Measurements from ENCODE around the gene PTCHD4. TPM values are rescaled to one million over a fixed set of nuclear protein-coding genes. Genes with fewer than 3 reads are reported as not detected.
"Not testable (repeated sequence)": the region's sequence is repeated elsewhere in the genome, so short reads cannot be mapped to it uniquely, and the experiment has no call there.

The PTCHD4 gene
- total RNA-seq, 3 donors from 2014 or later (not counting 1 experiment from before 2014, with no cell fraction given) = not detected

DNA sequence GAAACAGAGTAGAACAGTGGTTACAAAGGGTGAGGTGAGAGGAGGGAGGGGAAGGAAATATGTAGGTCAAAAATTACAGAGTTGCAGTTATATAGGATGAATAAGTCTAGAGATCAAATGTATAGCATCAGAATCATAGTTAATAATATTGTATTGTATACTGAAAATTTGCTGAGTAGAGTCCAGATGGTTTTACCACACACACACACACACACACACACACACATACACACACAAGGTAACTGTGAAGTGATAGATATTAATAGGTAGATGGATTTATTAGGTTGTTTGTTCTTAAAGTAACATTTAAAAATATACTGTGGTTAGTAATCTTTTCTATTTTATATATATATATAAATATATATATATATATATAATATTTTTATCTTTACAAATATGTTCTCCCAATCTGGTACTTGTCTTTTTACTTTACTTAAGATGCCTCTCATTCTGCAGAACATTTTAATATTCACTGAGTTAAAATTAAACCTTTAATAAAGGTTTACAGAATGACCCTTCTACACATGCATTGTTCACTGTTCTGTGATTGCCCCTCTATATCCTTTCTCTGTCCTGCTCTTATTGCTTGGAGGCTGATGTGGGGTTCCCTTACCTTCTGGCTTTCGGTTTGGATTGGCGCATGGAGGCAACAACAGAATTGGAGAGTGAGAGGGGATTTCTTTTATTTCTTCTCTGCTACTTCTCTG is 408 bp downstream of the PTCHD4 start:
- no peaks in the 10 kb centered on the region for H3K4me1 ChIP-seq (ENCODE audit: control insufficient read depth, insufficient read depth, low read length)
- Mint-ChIP-seq H3K27me3 (ENCODE audit: low read depth in 2 of 2) (no peaks in the 10 kb centered on the region), H3K27ac (no peak overlapping the region), H3K36me3 (no peaks in the 10 kb centered on the region), H3K4me1 (no peaks in the 10 kb centered on the region), H3K4me3 (no peak overlapping the region), H3K9me3 (peaks cover 2% of the 10 kb centered on the region in 2 donors)
- intact Hi-C loops (cut with micrococcal nuclease) = no loop called here
- DNase-seq (no peak), ATAC-seq (no peak)
- H3K36me3 ChIP-seq (ENCODE audit: control insufficient read depth, insufficient read depth, low read length) = no peaks in the 10 kb centered on the region
- H3K4me3 ChIP-seq (ENCODE audit: low read length) = no peak overlapping the region
- H3K27me3 ChIP-seq (ENCODE audit: control insufficient read depth, insufficient read depth, low read length) = no peaks in the 10 kb centered on the region
- no peak overlapping the region for H3K27ac ChIP-seq (ENCODE audit: low read length)
- 82% methylated on average over 2 of the region's 2 CpGs for WGBS (ENCODE audit: insufficient coverage)
- TF ChIP-seq, protein P1, sequence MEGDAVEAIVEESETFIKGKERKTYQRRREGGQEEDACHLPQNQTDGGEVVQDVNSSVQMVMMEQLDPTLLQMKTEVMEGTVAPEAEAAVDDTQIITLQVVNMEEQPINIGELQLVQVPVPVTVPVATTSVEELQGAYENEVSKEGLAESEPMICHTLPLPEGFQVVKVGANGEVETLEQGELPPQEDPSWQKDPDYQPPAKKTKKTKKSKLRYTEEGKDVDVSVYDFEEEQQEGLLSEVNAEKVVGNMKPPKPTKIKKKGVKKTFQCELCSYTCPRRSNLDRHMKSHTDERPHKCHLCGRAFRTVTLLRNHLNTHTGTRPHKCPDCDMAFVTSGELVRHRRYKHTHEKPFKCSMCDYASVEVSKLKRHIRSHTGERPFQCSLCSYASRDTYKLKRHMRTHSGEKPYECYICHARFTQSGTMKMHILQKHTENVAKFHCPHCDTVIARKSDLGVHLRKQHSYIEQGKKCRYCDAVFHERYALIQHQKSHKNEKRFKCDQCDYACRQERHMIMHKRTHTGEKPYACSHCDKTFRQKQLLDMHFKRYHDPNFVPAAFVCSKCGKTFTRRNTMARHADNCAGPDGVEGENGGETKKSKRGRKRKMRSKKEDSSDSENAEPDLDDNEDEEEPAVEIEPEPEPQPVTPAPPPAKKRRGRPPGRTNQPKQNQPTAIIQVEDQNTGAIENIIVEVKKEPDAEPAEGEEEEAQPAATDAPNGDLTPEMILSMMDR (IDR thresholded peaks at IDR 0.05) = no peak
- no peaks in the 10 kb centered on the region for H3K9me3 ChIP-seq (ENCODE audit: control insufficient read depth, insufficient read depth, low read length)

DNA sequence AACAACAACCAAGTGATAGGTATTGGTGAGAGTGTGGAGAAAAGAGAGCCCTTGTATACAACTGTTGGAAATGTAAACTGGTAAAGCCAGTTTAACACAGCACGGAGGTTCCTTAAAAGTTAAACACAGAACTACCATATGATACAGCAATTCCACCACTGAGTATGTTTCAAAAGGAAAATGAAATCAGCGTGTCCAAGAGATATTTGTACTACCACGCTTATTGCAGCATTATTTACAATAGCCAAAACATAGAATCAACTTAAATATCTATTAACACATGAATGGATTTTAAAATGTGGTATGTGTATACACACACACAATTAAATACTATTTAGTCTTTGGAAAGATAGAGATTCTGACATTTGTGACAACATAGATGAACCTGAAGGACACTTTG is 1.1 kb downstream of the PTCHD4 start:
- Histone ChIP-seq H3K4me1 (ENCODE audit: control insufficient read depth, insufficient read depth, low read length) (no peaks in the 10 kb centered on the region), H3K36me3 (ENCODE audit: control insufficient read depth, insufficient read depth, low read length) (no peaks in the 10 kb centered on the region), H3K27me3 (ENCODE audit: control insufficient read depth, insufficient read depth, low read length) (no peaks in the 10 kb centered on the region), H3K9me3 (ENCODE audit: control insufficient read depth, insufficient read depth, low read length) (no peaks in the 10 kb centered on the region), H3K27ac (ENCODE audit: low read length) (no peak overlapping the region), H3K4me3 (ENCODE audit: low read length) (no peak overlapping the region)
- Mint-ChIP-seq H3K27ac (no peak overlapping the region), H3K9me3 (peaks cover 6 to 8% of the 10 kb centered on the region in 2 donors), H3K36me3 (no peaks in the 10 kb centered on the region), H3K4me3 (no peak overlapping the region), H3K4me1 (no peaks in the 10 kb centered on the region), H3K27me3 (ENCODE audit: low read depth in 2 of 2) (no peaks in the 10 kb centered on the region)
- WGBS (ENCODE audit: insufficient coverage) = 67% methylated on average over 1 of the region's 3 CpGs
- ATAC-seq (no peak), DNase-seq (no peak)
- TF ChIP-seq, protein P1 (IDR thresholded peaks at IDR 0.05) = no peak
- intact Hi-C loops (cut with micrococcal nuclease) = no loop called here

DNA sequence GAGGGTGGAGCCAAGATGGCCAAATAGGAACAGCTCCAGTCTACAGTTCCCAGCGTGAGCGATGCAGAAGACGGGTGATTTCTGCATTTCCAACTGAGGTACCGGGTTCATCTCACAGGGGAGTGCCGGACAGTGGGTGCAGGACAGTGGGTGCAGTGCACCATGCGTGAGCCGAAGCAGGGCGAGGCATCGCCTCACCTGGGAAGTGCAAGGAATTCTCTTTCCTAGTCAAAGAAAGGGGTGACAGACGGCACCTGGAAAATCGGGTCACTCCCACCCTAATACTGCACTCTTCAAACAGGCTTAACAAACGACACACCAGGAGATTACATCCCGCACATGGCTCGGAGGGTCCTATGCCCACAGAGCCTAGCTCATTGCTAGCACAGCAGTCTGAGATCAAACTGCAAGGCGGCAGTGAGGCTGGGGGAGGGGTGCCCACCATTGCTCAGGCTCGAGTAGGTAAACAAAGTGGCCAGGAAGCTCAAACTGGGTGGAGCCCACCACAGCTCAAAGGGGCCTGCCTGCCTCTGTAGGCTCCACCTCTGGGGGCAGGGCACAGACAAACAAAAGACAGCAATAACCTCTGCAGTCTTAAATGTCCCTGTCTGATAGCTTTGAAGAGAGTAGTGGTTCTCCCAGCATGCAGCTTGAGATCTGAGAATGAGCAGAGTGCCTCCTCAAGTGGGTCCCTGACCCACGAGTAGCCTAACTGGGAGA is 8.4 kb downstream of the PTCHD4 start:
- intact Hi-C loops (cut with micrococcal nuclease); H3K27me3 ChIP-seq (ENCODE audit: control insufficient read depth, insufficient read depth, low read length): not testable (repeated sequence)
- 85% methylated on average over 17 of the region's 17 CpGs for WGBS (ENCODE audit: insufficient coverage)

DNA sequence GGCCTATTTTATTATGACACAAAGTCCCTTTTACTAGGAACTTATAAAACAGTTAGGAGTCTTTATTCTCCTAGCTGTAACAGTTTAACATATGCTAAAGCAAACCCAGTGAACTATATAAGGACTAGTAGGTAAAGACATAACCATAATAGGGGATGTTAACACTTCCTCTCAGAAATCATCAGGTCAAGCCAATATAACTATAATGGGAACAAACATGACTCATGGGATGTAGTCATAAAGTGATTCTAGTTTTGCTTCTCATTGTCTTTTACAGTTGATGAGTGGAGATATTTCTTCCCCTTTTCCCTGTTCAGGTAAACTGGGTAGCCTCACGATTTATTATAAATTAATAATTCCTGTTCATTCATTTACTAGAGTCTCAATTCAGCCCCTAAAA is 9.7 kb downstream of the PTCHD4 start:
- WGBS (ENCODE audit: insufficient coverage) = 90% methylated on average over 1 of the region's 1 CpG

More for the DNA sequence above, 8.4 kb downstream of the PTCHD4 start:
- not testable (repeated sequence) for H3K36me3 Mint-ChIP-seq; H3K4me1 Mint-ChIP-seq; H3K4me3 Mint-ChIP-seq; H3K4me1 ChIP-seq (ENCODE audit: control insufficient read depth, insufficient read depth, low read length); H3K27ac Mint-ChIP-seq; H3K27ac ChIP-seq (ENCODE audit: low read length); DNase-seq; H3K4me3 ChIP-seq (ENCODE audit: low read length); H3K27me3 Mint-ChIP-seq (ENCODE audit: low read depth in 2 of 2); H3K36me3 ChIP-seq (ENCODE audit: control insufficient read depth, insufficient read depth, low read length); ATAC-seq; H3K9me3 ChIP-seq (ENCODE audit: control insufficient read depth, insufficient read depth, low read length)
- peaks cover 9 to 11% of the 10 kb centered on the region in 2 donors for H3K9me3 Mint-ChIP-seq

More for the DNA sequence above, 9.7 kb downstream of the PTCHD4 start:
- H3K4me1 ChIP-seq (ENCODE audit: control insufficient read depth, insufficient read depth, low read length) = no peaks in the 10 kb centered on the region
- no peaks in the 10 kb centered on the region for H3K36me3 ChIP-seq (ENCODE audit: control insufficient read depth, insufficient read depth, low read length)
- H3K27ac ChIP-seq (ENCODE audit: low read length) = no peak overlapping the region
- intact Hi-C loops (cut with micrococcal nuclease) = no loop called here
- ATAC-seq = no peak
- H3K9me3 ChIP-seq (ENCODE audit: control insufficient read depth, insufficient read depth, low read length) = no peaks in the 10 kb centered on the region
- H3K27ac Mint-ChIP-seq = no peak overlapping the region
- TF ChIP-seq, protein P1 (IDR thresholded peaks at IDR 0.05) = no peak
- no peaks in the 10 kb centered on the region for H3K27me3 Mint-ChIP-seq (ENCODE audit: low read depth in 2 of 2)
- H3K9me3 Mint-ChIP-seq = peaks cover 9 to 13% of the 10 kb centered on the region in 2 donors
- H3K27me3 ChIP-seq (ENCODE audit: control insufficient read depth, insufficient read depth, low read length) = no peaks in the 10 kb centered on the region
- H3K4me3 ChIP-seq (ENCODE audit: low read length) = no peak overlapping the region
- no peak overlapping the region for H3K4me3 Mint-ChIP-seq
- no peak for DNase-seq
- H3K4me1 Mint-ChIP-seq = no peaks in the 10 kb centered on the region
- no peaks in the 10 kb centered on the region for H3K36me3 Mint-ChIP-seq
